IPS-NIHi11 (cell line): Measurements from ENCODE around the gene C12orf42.
A peak's percentile ranks its signal among the peaks of the same experiment; 100 is the strongest.
"Not testable (repeated sequence)": the region's sequence is repeated elsewhere in the genome, so short reads cannot be mapped to it uniquely, and the experiment has no call there.

Source experiments
- DNase-seq: peaks from one replicate; pipeline ENCODE4 v3.0.0; 2012; ENCODE audit warnings: mixed read lengths, low spot score

C12orf42 gene

GRCh38 chr12:103494734-103495468 is 867 bp downstream of the C12orf42 start:
- DNase-seq: peak; percentile 21

- no peak for DNase-seq
Observed at GRCh38 chr12:103494051-103494733, 1.6 kb downstream of the C12orf42 start.

DNA sequence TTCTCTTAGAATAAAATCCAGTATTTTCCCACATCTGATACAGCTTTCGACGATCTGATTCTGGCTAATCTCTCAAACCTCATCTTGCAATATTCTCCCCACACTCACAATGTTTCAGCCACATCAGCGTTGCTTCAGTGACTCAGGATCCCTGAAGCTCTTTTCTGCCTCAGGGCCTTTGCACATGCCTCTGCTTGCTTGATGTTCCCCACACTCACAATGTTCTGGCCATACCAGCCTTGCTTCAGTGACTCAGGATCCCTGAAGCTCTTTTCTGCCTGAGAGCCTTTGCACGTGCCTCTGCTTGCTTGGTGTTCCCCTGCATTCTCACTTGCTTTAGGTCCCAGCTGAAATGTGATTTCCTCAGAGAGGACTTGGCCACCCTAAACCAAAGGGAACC is 2.6 kb downstream of the C12orf42 start:
- DNase-seq: no peak

DNA sequence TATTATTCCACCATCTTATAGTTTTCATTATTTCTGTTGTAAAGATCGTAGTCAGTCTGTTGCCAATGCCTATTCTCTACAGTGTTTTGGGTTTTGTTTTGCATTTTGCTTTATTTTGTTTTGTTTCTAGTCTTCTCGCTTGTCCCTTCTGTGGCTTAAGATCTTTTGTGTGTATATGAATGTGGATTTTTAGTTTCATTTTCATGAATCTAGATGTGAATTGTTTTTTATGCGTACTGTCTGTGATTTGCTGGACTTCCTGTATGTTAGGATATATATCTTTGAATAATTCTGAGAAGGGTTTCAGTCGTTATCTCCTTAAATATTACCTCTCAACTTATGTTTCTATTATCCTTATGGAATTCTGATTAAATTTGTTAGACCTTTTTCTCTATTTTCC is 13.4 kb downstream of the C12orf42 start:
- no peak for DNase-seq

DNA sequence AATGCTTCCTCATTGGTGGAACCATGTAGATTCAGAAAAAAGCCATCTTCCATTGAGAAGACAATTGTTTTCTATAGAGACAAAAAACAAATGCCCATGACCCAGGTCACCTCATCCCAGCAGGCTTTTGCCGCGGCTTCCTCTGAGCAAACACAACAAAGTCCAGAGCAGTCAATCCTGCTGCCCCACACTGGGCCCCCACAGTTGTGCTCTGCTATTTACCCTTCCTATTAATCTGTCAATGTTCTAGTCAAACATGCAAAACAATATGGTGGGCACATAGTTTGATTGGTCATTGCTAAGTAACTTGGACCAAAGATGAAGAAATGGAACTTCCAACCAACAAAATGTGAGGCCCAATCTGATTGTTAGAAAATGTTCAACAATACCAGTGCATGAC is 20.7 kb downstream of the C12orf42 start:
- no peak for DNase-seq

DNA sequence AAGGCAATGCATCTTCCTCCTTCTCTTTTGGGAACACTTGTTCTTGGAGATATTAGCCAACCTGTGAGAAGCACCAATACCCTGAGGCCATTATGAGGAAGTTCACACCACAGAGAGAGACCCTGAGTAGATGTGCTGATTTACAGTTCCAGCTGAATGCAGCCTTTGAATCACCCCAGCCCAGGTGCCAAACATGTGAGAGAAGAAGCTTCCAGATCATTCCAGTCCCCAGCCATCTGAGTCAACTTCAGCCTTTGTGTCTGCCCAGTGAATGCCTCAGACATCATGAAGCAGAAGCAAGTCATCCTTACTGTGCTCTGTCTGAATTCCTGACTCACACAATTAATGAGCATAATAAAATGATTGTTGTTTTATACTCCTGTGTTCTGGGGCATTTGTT is 25.1 kb downstream of the C12orf42 start:
- DNase-seq: no peak

GRCh38 chr12:103469719-103470118 is 26.0 kb downstream of the C12orf42 start:
- no peak for DNase-seq

DNA sequence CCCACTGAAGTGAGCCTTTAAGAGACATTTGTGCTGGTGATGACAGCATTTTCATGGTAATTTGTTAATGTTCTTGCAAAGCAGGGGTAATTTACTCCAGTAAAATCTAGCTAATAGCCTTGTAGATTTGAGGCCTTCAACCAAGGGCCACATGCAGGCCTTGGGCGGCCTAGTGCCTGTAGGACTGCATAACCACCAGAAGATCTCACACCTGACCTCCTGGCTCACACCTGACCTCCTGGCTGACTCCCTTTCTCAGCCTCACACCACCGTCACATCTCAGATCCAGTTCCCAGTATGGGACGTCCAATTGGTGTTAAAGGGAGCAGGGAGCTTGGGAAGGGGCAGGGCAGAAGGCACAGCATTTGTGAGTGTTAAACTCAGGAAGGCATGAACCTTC is 26.9 kb downstream of the C12orf42 start:
- no peak for DNase-seq

DNA sequence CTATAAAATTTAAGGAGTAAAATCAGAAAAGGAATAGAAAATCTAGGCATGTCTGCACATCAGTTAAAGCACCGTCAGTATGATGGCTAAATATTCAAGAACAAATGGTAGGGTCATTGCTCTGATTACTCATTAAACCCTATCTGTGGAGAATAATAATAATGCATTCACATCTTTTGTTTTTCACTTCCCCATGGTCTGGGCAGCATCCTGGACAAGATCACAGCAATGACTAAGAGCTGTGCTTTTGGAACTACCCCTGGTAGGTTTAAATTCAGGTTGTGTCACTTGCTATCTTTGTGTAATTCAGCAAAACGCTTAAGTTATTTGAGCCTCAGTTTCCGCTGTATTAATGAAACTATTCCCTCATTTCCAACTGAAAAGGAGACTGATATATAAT is 33.1 kb downstream of the C12orf42 start:
- DNase-seq: no peak

DNA sequence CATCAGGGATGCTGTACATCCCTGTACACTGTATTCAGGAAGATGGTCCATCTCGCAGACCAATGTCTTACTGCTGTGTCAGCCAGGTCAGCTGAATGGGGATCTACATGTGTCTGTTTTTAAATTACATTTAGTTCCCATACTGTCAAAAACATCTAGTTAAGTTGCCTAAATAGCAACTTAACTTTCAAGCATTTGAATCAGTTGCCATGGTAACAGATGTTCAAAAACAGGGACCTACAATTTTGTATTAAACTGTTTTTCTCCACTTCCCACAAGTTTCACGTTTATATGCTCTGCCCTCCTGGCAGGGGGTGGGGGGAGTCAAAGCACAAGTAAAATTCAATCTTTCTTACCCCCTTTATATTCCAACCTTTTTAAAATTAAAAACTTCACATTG is 38.3 kb downstream of the C12orf42 start:
- DNase-seq: no peak

DNA sequence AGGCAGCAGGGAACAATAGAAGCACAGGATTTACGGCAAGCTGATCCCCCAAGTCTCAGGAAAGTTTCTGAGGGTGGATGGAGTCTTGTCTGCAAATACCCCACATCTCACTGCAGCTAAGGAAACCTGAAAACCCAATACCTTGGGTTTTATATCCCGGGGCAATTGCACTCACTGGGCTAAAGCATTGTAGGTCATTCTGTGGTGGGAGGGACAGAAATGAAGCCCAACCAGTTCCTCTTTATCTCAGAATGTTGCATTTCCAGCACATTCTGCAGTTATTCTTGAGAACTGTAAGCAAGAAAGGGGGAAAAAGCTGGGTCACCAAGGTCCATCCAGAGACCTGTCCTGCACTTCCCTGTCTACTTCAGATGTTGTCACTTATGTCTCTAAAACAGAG is 39.8 kb downstream of the C12orf42 start:
- no peak for DNase-seq

DNA sequence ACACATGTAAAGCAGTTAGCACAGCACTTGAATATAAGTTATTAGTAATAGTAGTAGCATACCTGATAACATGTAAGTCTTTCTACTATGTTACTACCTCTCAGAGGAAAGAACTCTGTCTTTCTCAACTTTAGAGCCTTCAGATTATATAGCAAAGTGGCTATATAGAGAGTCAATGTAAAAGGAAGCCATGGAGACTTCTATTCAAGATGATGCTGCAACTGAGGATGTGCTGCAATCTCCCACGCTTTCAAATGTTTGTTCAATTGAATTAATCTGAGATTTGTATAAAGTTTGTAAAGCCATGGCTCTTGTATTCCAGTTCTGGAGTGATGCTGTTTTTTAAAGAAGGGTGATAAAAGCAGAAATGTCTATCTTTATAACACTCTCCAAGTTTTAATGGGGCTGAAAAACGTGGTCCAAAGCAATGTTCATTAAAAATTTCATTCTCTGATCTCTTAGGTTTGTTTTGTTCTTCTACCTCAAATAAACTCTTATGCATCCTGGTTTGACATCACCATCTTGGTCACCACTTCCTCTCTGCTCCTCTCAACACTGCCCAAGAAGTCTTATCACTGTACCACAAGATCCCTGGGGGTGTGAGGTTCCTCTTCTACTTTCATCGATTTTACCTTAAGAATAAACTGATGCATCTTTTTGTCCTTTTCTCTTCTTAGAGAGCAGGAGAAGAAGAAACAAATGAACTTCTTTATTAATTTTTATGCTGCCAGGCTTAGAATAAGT is 40.6 kb downstream of the C12orf42 start:
- no peak for DNase-seq

GRCh38 chr12:103444983-103445382 is 50.8 kb downstream of the C12orf42 start:
- no peak for DNase-seq

GRCh38 chr12:103442822-103443221 is 52.9 kb downstream of the C12orf42 start:
- DNase-seq: no peak

DNA sequence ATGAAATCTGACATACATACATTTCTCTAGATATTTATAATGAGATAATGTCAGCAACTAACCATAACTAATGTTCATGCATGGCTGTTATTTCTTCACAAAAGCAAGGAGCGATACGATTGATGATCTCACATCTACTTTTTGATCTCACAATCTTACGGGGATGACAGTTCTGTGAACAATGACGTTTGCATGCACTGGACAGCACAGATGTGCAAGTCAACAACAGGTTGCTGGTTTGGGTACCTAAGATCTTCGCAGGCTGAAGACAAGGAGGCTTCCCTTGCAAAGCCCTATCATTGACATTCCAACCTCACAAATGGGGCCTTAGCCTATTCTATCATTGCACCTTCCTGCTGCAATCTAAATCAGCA is 53.6 kb downstream of the C12orf42 start:
- DNase-seq: no peak

DNA sequence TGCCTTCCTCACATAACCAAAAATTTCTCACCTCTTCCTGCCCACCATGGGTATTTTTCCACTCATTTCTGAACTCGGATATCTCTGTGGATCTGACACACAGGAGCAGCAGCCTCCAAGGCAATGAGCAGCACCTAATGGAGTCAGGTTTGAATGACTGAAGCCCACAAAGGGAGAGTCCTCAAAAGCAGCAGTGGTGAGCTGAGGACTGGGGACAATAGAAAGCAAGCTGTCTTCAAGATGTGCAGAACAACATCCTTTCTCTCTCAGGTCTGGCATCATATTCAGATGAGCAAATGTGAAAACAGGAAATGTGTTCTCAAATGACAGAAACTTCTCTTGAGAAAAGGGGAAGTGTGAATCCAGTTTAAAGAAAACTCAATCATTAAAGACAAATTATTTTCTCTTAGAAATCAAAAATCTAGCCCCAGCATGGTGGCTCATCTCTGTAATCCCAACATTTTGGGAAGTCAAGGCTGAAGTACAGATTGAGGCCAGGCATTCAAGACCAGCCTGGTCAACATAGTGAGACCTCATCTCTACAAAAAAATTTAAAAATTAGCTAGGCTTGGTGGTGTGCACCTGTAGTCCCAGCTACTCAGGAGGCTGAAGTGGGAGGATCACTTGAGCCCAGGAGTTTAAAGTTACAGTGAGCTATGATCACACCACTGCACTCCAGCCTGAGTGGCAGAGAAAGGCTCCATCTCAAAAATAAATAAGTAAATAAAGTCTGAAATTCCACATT is 54.2 kb downstream of the C12orf42 start:
- DNase-seq: peak; percentile 12

- DNase-seq: not testable (repeated sequence)
Observed at GRCh38 chr12:103434165-103435105, 61.3 kb downstream of the C12orf42 start.

DNA sequence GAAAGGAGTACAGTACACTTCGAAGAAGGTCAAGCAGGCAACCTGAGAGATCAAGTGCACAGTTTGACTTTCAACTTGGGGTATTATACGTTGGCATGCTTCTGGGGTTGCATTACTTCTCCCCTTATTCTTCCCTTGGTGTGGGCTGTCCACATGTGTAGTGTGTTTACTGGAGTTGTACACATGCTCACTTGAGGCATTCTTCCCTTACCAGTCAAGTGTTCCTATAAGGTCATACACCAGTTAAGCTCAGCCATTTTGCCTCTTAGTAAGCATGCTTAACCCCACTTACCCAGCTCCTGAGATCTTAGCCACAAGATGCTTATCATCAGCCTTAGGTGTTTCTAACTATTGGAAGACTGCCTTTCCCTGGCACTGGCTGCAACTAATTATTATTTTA is 63.8 kb downstream of the C12orf42 start:
- no peak for DNase-seq

DNA sequence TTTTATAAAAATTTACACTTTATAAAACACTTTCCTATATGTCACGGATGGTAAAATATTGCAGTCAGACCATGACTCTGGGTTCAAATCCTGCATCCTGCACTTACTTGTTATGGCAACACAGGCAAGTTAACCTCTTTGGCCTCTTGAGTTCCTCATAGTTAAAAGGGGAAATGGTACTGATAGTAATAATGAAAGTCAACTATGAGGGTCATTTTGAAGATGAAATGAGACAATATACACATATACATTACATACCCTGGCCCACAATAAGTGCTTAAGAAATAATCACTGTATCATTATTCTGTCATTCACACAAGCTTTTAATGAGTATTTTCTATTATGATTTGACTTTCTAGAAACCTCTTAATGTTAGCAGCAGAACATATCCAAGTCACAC is 64.4 kb downstream of the C12orf42 start:
- DNase-seq: no peak

GRCh38 chr12:103425674-103426073 is 70.1 kb downstream of the C12orf42 start:
- DNase-seq: not testable (repeated sequence)
